Heart left ventricle (tissue), 16 donors: ENCODE data around the gene FBXO31. TPM values are rescaled to one million over a fixed set of nuclear protein-coding genes. Genes with fewer than 3 reads are reported as not detected.

Experiments
- ATAC-seq, 4 donors: fragments of 200-7000 bp; cut with Tn5 transposase; one replicate each; pipeline ENCODE4 v1.9.1; 2020 to 2022; ENCODE audit warnings: moderate library complexity in 4 of 4, mild to moderate bottlenecking in 3 of 4, moderate number of reproducible peaks in 1 of 4
- DNase-seq, 5 donors: peaks; one replicate each; pipeline ENCODE4 v3.0.0-alpha.2; 2020
- H3K27ac ChIP-seq, 12 donors: fragments of 200-600 bp; sonication (generic) in 4 of 12; one replicate each; pipeline versions ENCODE4 v1.5.0 to v1.8.0; 2016 to 2022; ENCODE audit warnings: mild to moderate bottlenecking in 2 of 12
- H3K27me3 ChIP-seq, 9 donors: fragments of 200-600 bp; sonication (generic) in 2 of 9; one replicate each; pipeline versions ENCODE4 v1.5.1 to v1.8.0; 2016 to 2022; ENCODE audit warnings: mild to moderate bottlenecking in 3 of 9
- H3K36me3 ChIP-seq, 9 donors: fragments of 200-600 bp; sonication (generic) in 2 of 9; one replicate each; pipeline versions ENCODE4 v1.5.0 to v1.8.0; 2018 to 2022; ENCODE audit warnings: mild to moderate bottlenecking in 2 of 9
- H3K4me1 ChIP-seq, 12 donors: fragments of 200-600 bp; sonication (generic) in 4 of 12; one replicate each; pipeline versions ENCODE4 v1.5.0 to v1.8.0; 2016 to 2022; ENCODE audit warnings: mild to moderate bottlenecking in 3 of 12
- H3K4me3 ChIP-seq, 12 donors: fragments of 200-600 bp; sonication (generic) in 4 of 12; one replicate each; pipeline versions ENCODE4 v1.5.0 to v1.8.0; 2017 to 2022; ENCODE audit warnings: mild to moderate bottlenecking in 9 of 12, moderate library complexity in 4 of 12
- H3K9me3 ChIP-seq, 12 donors: fragments of 200-600 bp; sonication (generic) in 4 of 12; one replicate each; pipeline versions ENCODE4 v1.5.0 to v1.8.0; 2016 to 2022; ENCODE audit warnings: mild to moderate bottlenecking in 1 of 12
- CTCF ChIP-seq, 12 donors: fragments of 200-600 bp; sonication (generic) in 4 of 12; IDR thresholded peaks; one replicate each; pipeline versions ENCODE4 v1.5.0 to v1.8.0; 2018 to 2022; ENCODE audit warnings: antibody characterized with exemption in 12 of 12, mild to moderate bottlenecking in 5 of 12
- POLR2A ChIP-seq, 2 donors: fragments of 450-650 bp; IDR thresholded peaks; one replicate each; pipeline ENCODE4 v1.6.1; 2017; ENCODE audit warnings: antibody characterized with exemption in 2 of 2, mild to moderate bottlenecking in 2 of 2, moderate library complexity in 2 of 2
- WGBS, 4 donors: extraction: QIAGEN DNeasy Blood & Tissue Kit in 2 of 4; methylation state at CpG; one replicate each; pipeline versions ENCODE4 v1.1.5 to v1.1.7; 2013 to 2018; 5-methylcytosine and 5-hydroxymethylcytosine counted together
- intact Hi-C, 10 donors: fragments of 100-400 bp; cut with DNase I; formaldehyde crosslinking; loops; one replicate each; pipeline versions ENCODE4 v1.11.1 to v1.14.2; 2022
- polyA plus RNA-seq, 2 donors: library from polyadenylated mRNA; stranded (reverse); fragments of 200-250 nt; gene quantifications; one replicate each; pipeline ENCODE4 v1.2.3, GENCODE V29; 2013
- total RNA-seq, 9 donors: library from RNA; depleted of rRNA in 2 of 9; stranded (reverse); fragments of >200 nt in 2 of 9; fragmentation: NEBNext Ultra II Directional in 3 of 9; extraction: Animal tissue kit (Norgen Biotek cat#: 25700) in 3 of 9; gene quantifications; one replicate each; pipeline versions ENCODE4 v1.1.0 to v1.2.4, GENCODE V29; 2016 to 2023
- donor health status: ischemic (EF 13 %, LVEDD 7.1; RV severe dilation, severe dysfunction).
- donor health status: healthy with polysubstance abuse.
- donor health status: DM: no; HTN: yes; CAD: no.
- donor health status: DM: no; HTN: no; CAD: no.
- donor health status: ischemic (EF 25% LVEDD 6.9; RV normal size, moderate dysfunction).
- donor health status: ischemic (EF 25% LVEDD 5.7; RV mildly dilated, moderate dysfunction).
- donor health status: healthy.
- donor health status: DM: yes; HTN: yes; CAD: no.
- donor health status: ischemic (EF 35%, LVEDD 5.7; RV mildly dilated, moderate dysfunction).
- donor health status: nonischemic (EF 11% LVEDD 7.7; RV severe dilation, severe dysfunction).
- donor health status: DM: yes; HTN: yes; CAD: no.
- donor health status: PGD.
- donor health status: ischemic (EF 29% LVEDD 5.4; RV normal size, mild dysfunction).
- donor health status: nonischemic (EF 23%, LVEDD 6.1; RV moderate dilation, normal function).

FBXO31 gene
- total and polyA plus RNA-seq, 11 donors, result 20.0 to 130 (median 63.1) TPM

- intact Hi-C loops, result no loop called here
- DNase-seq (peak in 1 of 5 donors; percentile 19), ATAC-seq (no peak)
- no peak overlapping the region for H3K4me3 ChIP-seq
- peaks cover 0 to 6% (median under 1%) of the 10 kb centered on the region in 12 donors for H3K4me1 ChIP-seq
- TF ChIP-seq CTCF (IDR thresholded peaks at IDR 0.05) (no peak), POLR2A (IDR thresholded peaks at IDR 0.05) (no peak)
- no peaks in the 10 kb centered on the region for H3K9me3 ChIP-seq
- no peak overlapping the region for H3K27ac ChIP-seq
- H3K36me3 ChIP-seq, result peaks cover 6 to 85% (median 75%) of the 10 kb centered on the region in 9 donors
- 91 to 93% (median 92%) methylated on average over 17 of the region's 17 CpGs for WGBS, 4 donors
- H3K27me3 ChIP-seq, result no peaks in the 10 kb centered on the region
Measured at GRCh38 chr16:87339086-87339723, 44.4 kb downstream of the FBXO31 start.

GRCh38 chr16:87338155-87338765 lies 45.3 kb downstream of the FBXO31 start:
- Histone ChIP-seq H3K27ac (no peak overlapping the region), H3K4me1 (no peaks in the 10 kb centered on the region), H3K9me3 (no peaks in the 10 kb centered on the region), H3K4me3 (no peak overlapping the region), H3K27me3 (no peaks in the 10 kb centered on the region), H3K36me3 (peaks cover 6 to 88% (median 76%) of the 10 kb centered on the region in 9 donors)
- ATAC-seq (no peak), DNase-seq (peak in 1 of 5 donors; percentile 38)
- WGBS, 4 donors, result 92 to 95% (median 92%) methylated on average over 15 to 18 of the region's 18 CpGs
- TF ChIP-seq CTCF (IDR thresholded peaks at IDR 0.05) (no peak), POLR2A (IDR thresholded peaks at IDR 0.05) (no peak)
- intact Hi-C loops, result no loop called here

- DNase-seq, result peak in 2 of 5 donors; percentile 19 to 47
- Histone ChIP-seq H3K36me3 (peaks cover 3 to 86% (median 73%) of the 10 kb centered on the region in 9 donors), H3K4me3 (no peak overlapping the region), H3K9me3 (no peaks in the 10 kb centered on the region), H3K4me1 (no peaks in the 10 kb centered on the region), H3K27ac (no peak overlapping the region), H3K27me3 (no peaks in the 10 kb centered on the region)
- TF ChIP-seq POLR2A (IDR thresholded peaks at IDR 0.05), result no peak
- TF ChIP-seq CTCF (IDR thresholded peaks at IDR 0.05), result no peak
- intact Hi-C loops, result no loop called here
- 77 to 87% (median 82%) methylated on average over 16 of the region's 16 CpGs for WGBS, 4 donors
- ATAC-seq, result no peak
Measured at GRCh38 chr16:87337262-87337771, 46.3 kb downstream of the FBXO31 start.

- H3K4me1 ChIP-seq, result no peaks in the 10 kb centered on the region
- no peaks in the 10 kb centered on the region for H3K9me3 ChIP-seq
- no peak overlapping the region for H3K4me3 ChIP-seq
- ATAC-seq, result no peak
- H3K27me3 ChIP-seq, result no peaks in the 10 kb centered on the region
- DNase-seq, result peak in 1 of 5 donors; percentile 57
- no peak for TF ChIP-seq POLR2A (IDR thresholded peaks at IDR 0.05)
- no peak for TF ChIP-seq CTCF (IDR thresholded peaks at IDR 0.05)
- H3K27ac ChIP-seq, result no peak overlapping the region
- WGBS, 4 donors, result 91 to 94% (median 92%) methylated on average over 16 to 19 of the region's 19 CpGs
- peaks cover 0 to 85% (median 67%) of the 10 kb centered on the region in 9 donors for H3K36me3 ChIP-seq
- intact Hi-C loops, result no loop called here
Measured at GRCh38 chr16:87336434-87337240, 46.9 kb downstream of the FBXO31 start.
